WTC11 (cell line): ENCODE results near the gene RAD23A. TPM values are rescaled to one million over a fixed set of nuclear protein-coding genes. Genes with fewer than 3 reads are reported as not detected.

Experiments
- ATAC-seq: fragments of 200-7000 bp; cut with Tn5 transposase; 2 replicates; pipeline ENCODE4 v1.10.0; 2021; ENCODE audit warnings: mild to moderate bottlenecking, moderate library complexity
- CTCF ChIA-PET: fragments of 300-600 bp; sonication (Branson Sonifier 250); formaldehyde crosslinking; loops from one replicate; lab custom pipeline; 2021; ENCODE audit warnings: antibody characterized with exemption; lab: Charles Lee
- POLR2A ChIA-PET: fragments of 350-600 bp; sonication (Branson Sonifier 250); formaldehyde crosslinking; loops from one replicate; lab custom pipeline; 2021; ENCODE audit warnings: antibody characterized with exemption; lab: Charles Lee
- DNase-seq: peaks from one replicate; pipeline ENCODE4 v3.0.0; 2021; ENCODE audit warnings: low spot score
- H3K27ac Mint-ChIP-seq: 2 replicates; pipeline ENCODE4 v1.8.0; 2021; ENCODE audit warnings: mixed read lengths
- H3K27me3 Mint-ChIP-seq: 2 replicates; pipeline ENCODE4 v1.8.0; 2021; ENCODE audit warnings: low read depth, mild to moderate bottlenecking, moderate library complexity, mixed read lengths
- H3K36me3 Mint-ChIP-seq: 2 replicates; pipeline ENCODE4 v1.8.0; 2021; ENCODE audit warnings: mixed read lengths
- H3K4me1 Mint-ChIP-seq: 2 replicates; pipeline ENCODE4 v1.8.0; 2022; ENCODE audit warnings: mixed read lengths
- H3K4me3 Mint-ChIP-seq: 2 replicates; pipeline ENCODE4 v1.8.0; 2021; ENCODE audit warnings: mild to moderate bottlenecking, moderate library complexity, mixed read lengths
- H3K9me3 Mint-ChIP-seq: 2 replicates; pipeline ENCODE4 v1.8.0; 2021; ENCODE audit warnings: mixed read lengths
- JUN ChIP-seq: sonication (generic); formaldehyde crosslinking; IDR thresholded peaks from 2 replicates; pipeline ENCODE4 v1.8.0; 2023; ENCODE audit warnings: mild to moderate bottlenecking, missing genetic modification reagents
- NFATC4 ChIP-seq: fragments of 250-450 bp; sonication (Bioruptor Pico); IDR thresholded peaks from 2 replicates; pipeline ENCODE4 v1.9.0; 2021; ENCODE audit warnings: mild to moderate bottlenecking
- NR1H2 ChIP-seq: sonication (generic); formaldehyde crosslinking; IDR thresholded peaks from 2 replicates; pipeline ENCODE4 v1.9.0; 2021; ENCODE audit warnings: mild to moderate bottlenecking, moderate library complexity, missing genetic modification reagents
- NR3C1 ChIP-seq: sonication (generic); formaldehyde crosslinking; conservative IDR thresholded peaks from 2 replicates; pipeline ENCODE4 v1.8.1; 2023; ENCODE audit warnings: low read depth, mild to moderate bottlenecking, missing genetic modification reagents
- PRRX2 ChIP-seq: fragments of 250-450 bp; sonication (Bioruptor Pico); IDR thresholded peaks from 2 replicates; pipeline ENCODE4 v1.8.0; 2021; ENCODE audit warnings: mild to moderate bottlenecking
- SMAD3 ChIP-seq: sonication (generic); formaldehyde crosslinking; IDR thresholded peaks from 2 replicates; pipeline ENCODE4 v1.8.0; 2022; ENCODE audit warnings: missing genetic modification reagents, mild to moderate bottlenecking, borderline replicate concordance
- TEAD4 ChIP-seq: sonication (generic); formaldehyde crosslinking; IDR thresholded peaks from 2 replicates; pipeline ENCODE4 v1.8.0; 2022; ENCODE audit warnings: mild to moderate bottlenecking, missing genetic modification reagents
- ZNF121 ChIP-seq: sonication (generic); formaldehyde crosslinking; IDR thresholded peaks from 2 replicates; pipeline ENCODE4 v1.8.0; 2023; ENCODE audit warnings: missing genetic modification reagents
- ZNF138 ChIP-seq: sonication (generic); formaldehyde crosslinking; conservative IDR thresholded peaks from 2 replicates; pipeline ENCODE4 v1.8.1; 2022; ENCODE audit warnings: mild to moderate bottlenecking, moderate library complexity, missing genetic modification reagents
- ZNF219 ChIP-seq: sonication (generic); formaldehyde crosslinking; IDR thresholded peaks from 2 replicates; pipeline ENCODE4 v1.8.0; 2023; ENCODE audit warnings: missing genetic modification reagents, mild to moderate bottlenecking, borderline replicate concordance
- ZNF416 ChIP-seq: fragments of 250-450 bp; sonication (Bioruptor Pico); IDR thresholded peaks from 2 replicates; pipeline ENCODE4 v1.9.0; 2021; ENCODE audit warnings: mild to moderate bottlenecking, inconsistent platforms
- total RNA-seq: library from RNA; stranded (reverse); gene quantifications from 3 replicates; pipeline ENCODE4 v1.2.3, GENCODE V29; 2021
- TF ChIP-seq, protein P1 (sequence below): sonication (generic); formaldehyde crosslinking; IDR thresholded peaks from 2 replicates; pipeline ENCODE4 v1.8.0; 2022; ENCODE audit warnings: missing genetic modification reagents
- TF ChIP-seq, protein P2 (sequence below): sonication (generic); formaldehyde crosslinking; IDR thresholded peaks from 2 replicates; pipeline ENCODE4 v1.8.0; 2022; ENCODE audit warnings: mild to moderate bottlenecking, missing genetic modification reagents
- TF ChIP-seq, protein P3 (sequence below): sonication (generic); formaldehyde crosslinking; IDR thresholded peaks from 2 replicates; pipeline ENCODE4 v1.8.0; 2022; ENCODE audit warnings: mild to moderate bottlenecking, missing genetic modification reagents
- TF ChIP-seq, protein P4 (sequence below): sonication (generic); formaldehyde crosslinking; IDR thresholded peaks from 2 replicates; pipeline ENCODE4 v1.8.1; 2022; ENCODE audit warnings: mild to moderate bottlenecking, moderate library complexity, missing genetic modification reagents
- TF ChIP-seq, protein P5 (sequence below): fragments of 250-450 bp; sonication (Bioruptor Pico); conservative IDR thresholded peaks from 2 replicates; pipeline ENCODE4 v1.9.0; 2021; ENCODE audit warnings: mild to moderate bottlenecking
- TF ChIP-seq, protein P6 (sequence below): sonication (generic); formaldehyde crosslinking; IDR thresholded peaks from 2 replicates; pipeline ENCODE4 v1.8.1; 2023; ENCODE audit warnings: mild to moderate bottlenecking, missing genetic modification reagents, moderate library complexity
- TF ChIP-seq, protein P7 (sequence below): fragments of 250-450 bp; sonication (Bioruptor Pico); IDR thresholded peaks from 2 replicates; pipeline ENCODE4 v1.8.0; 2021; ENCODE audit warnings: mild to moderate bottlenecking

RAD23A gene
- total RNA-seq, 1 experiment from 2014 or later, result 84.3 TPM

DNA sequence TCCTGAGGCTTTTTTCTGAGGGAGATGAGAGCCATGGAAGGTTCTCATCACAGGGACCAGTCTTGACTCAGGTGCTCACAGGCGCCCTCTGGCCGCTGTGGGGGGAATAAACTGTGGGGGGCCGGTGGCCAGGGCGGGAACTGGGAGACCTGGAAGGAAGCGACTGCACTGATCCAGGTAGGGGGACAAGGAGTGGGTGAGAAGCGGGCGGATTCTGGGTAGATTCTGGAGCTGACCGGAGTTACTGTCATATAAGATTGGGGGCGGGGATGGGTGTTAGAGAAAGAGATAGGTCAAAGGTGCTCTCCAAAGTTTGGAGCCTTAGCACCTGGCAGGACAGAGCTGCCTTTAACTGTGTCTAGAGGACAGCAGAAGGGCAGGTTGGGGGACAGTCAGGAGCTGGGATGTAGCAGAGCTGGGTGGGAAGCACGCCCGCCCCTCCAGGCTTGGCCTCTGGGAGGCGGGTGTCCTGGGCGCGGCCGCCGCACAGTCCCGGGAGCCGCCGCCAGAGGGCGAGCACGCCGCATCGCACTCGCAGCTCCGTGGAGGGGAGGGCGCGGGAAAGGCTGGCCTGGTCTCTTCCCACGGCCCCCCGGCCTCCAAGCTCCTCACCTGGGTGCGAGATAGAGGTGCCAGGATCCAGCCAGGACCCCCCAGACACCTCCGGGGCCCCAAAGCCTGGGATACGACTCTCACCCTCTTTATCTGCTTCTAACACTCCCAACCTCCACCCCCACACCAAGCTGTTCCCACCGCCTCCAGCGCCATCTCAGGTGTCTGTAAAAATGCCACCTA, 19.6 kb downstream of the RAD23A start (continued):
- TF ChIP-seq, protein P1, sequence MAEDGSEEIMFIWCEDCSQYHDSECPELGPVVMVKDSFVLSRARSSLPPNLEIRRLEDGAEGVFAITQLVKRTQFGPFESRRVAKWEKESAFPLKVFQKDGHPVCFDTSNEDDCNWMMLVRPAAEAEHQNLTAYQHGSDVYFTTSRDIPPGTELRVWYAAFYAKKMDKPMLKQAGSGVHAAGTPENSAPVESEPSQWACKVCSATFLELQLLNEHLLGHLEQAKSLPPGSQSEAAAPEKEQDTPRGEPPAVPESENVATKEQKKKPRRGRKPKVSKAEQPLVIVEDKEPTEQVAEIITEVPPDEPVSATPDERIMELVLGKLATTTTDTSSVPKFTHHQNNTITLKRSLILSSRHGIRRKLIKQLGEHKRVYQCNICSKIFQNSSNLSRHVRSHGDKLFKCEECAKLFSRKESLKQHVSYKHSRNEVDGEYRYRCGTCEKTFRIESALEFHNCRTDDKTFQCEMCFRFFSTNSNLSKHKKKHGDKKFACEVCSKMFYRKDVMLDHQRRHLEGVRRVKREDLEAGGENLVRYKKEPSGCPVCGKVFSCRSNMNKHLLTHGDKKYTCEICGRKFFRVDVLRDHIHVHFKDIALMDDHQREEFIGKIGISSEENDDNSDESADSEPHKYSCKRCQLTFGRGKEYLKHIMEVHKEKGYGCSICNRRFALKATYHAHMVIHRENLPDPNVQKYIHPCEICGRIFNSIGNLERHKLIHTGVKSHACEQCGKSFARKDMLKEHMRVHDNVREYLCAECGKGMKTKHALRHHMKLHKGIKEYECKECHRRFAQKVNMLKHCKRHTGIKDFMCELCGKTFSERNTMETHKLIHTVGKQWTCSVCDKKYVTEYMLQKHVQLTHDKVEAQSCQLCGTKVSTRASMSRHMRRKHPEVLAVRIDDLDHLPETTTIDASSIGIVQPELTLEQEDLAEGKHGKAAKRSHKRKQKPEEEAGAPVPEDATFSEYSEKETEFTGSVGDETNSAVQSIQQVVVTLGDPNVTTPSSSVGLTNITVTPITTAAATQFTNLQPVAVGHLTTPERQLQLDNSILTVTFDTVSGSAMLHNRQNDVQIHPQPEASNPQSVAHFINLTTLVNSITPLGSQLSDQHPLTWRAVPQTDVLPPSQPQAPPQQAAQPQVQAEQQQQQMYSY, result no peak
- TF ChIP-seq TEAD4 (CRISPR knock-in tag), result no peak
- TF ChIP-seq, protein P2, sequence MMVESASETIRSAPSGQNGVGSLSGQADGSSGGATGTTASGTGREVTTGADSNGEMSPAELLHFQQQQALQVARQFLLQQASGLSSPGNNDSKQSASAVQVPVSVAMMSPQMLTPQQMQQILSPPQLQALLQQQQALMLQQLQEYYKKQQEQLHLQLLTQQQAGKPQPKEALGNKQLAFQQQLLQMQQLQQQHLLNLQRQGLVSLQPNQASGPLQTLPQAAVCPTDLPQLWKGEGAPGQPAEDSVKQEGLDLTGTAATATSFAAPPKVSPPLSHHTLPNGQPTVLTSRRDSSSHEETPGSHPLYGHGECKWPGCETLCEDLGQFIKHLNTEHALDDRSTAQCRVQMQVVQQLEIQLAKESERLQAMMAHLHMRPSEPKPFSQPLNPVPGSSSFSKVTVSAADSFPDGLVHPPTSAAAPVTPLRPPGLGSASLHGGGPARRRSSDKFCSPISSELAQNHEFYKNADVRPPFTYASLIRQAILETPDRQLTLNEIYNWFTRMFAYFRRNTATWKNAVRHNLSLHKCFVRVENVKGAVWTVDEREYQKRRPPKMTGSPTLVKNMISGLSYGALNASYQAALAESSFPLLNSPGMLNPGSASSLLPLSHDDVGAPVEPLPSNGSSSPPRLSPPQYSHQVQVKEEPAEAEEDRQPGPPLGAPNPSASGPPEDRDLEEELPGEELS (CRISPR knock-in tag), result 0 out of 2 replicates have a peak, but pooled peaks have one; percentile 18
- TF ChIP-seq, protein P3, sequence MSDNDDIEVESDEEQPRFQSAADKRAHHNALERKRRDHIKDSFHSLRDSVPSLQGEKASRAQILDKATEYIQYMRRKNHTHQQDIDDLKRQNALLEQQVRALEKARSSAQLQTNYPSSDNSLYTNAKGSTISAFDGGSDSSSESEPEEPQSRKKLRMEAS (CRISPR knock-in tag), result peak; percentile 31; the same call in 1 of the 2 replicates
- TF ChIP-seq, protein P4, sequence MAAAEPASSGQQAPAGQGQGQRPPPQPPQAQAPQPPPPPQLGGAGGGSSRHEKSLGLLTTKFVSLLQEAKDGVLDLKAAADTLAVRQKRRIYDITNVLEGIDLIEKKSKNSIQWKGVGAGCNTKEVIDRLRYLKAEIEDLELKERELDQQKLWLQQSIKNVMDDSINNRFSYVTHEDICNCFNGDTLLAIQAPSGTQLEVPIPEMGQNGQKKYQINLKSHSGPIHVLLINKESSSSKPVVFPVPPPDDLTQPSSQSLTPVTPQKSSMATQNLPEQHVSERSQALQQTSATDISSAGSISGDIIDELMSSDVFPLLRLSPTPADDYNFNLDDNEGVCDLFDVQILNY, result peak; percentile 67

DNA sequence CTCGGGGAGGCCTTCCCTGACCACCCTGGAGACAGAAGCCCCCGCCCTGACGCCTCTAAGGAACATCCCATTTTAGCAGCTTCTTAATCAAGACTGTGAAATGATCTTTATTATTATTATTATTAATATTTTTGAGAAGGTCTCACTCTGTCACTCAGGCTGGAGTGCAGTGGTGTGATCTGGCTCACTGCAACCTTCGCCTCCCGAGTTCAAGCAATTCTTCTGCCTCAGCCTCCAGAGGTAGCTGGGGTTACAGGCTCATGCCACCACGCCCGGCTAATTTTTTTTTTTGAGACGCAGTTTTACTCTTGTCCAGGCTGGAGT, 20.1 kb downstream of the RAD23A start:
- H3K27ac Mint-ChIP-seq, result peak overlapping the region; percentile 65; the same call in 1 of the 2 replicates
- POLR2A ChIA-PET, result interaction anchor here (0.6 to 1.8 kb wide), 13 partner anchors 9 to 174 kb away, joined by 3 to 14 read pairs (median 4); partner anchors contain the start of genes DNASE2, GCDH and JUNB

DNA sequence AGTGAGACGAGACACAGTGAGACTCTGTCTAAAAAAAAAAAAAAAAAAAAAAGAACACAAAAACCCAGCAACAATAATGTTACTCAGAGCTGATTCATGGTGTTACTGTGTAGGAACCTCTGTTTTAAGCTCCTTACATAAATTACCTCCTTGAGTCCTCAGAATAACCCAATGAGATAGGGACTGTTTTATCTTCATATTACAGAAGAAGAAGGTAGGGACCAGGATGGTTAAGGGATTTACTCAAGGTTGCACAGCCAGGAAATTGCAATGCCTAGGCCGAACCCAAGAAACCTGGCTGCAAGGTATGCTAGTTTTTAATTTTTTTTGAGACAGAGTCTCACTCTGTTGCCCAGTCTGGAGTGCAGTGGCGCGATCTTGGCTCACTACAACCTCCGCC, 22.2 kb downstream of the RAD23A start:
- DNase-seq (no peak), ATAC-seq (no peak)
- ChIA-PET CTCF (interaction anchor here (0.6 to 5.1 kb wide), 5 partner anchors 8 to 137 kb away, joined by 3 to 197 read pairs (median 4); no protein-coding TSS in a partner anchor), POLR2A (interaction anchor here (0.7 kb wide), 1 partner anchor 290 kb away, joined by 6 read pairs; no protein-coding TSS in a partner anchor)
- Mint-ChIP-seq H3K36me3 (no peaks in the 10 kb centered on the region), H3K4me3 (no peak overlapping the region), H3K4me1 (0 out of 2 replicates have a peak, but pooled peaks cover 5% of the 10 kb centered on the region), H3K27me3 (peaks cover 7% of the 10 kb centered on the region), H3K27ac (no peak overlapping the region), H3K9me3 (no peaks in the 10 kb centered on the region)
- TF ChIP-seq PRRX2 (CRISPR knock-in tag) (no peak), ZNF416 (CRISPR knock-in tag) (no peak), NFATC4 (CRISPR knock-in tag) (no peak), ZNF219 (CRISPR knock-in tag) (no peak), SMAD3 (CRISPR knock-in tag) (no peak), NR3C1 (CRISPR knock-in tag) (no peak), ZNF138 (no peak), ZNF121 (CRISPR knock-in tag) (no peak), NR1H2 (no peak)
- TF ChIP-seq, protein P5, sequence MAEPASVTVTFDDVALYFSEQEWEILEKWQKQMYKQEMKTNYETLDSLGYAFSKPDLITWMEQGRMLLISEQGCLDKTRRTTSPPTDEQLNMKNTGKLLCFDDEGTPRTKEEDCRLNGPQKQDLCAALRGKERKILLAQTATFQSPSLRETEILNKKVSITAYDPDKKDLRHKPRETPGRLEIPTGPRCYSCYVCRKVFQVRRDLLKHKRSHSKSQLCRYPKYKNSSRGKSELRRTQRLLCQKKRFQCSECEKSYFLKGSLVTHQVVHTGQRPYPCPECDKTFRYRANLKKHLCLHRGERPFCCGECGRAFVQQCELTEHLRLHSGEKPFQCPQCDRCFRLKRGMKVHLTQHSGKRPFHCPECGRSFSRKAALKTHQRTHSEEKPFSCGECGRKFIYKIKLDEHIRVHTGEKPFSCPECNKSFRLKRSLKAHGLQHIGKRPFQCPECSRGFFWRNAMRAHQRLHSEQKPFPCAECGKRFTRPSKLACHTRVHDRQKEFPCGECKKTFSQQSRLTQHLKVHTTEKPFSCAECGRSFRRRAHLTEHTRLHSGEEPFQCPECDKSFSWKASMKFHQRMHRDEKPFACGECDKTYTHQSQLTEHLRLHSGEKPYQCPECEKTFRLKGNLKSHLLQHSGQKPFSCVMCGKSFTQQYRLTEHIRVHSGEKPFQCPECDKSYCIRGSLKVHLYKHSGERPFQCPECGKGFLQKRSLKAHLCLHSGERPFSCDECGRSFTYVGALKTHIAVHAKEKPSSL (CRISPR knock-in tag), result no peak
- TF ChIP-seq, protein P6, sequence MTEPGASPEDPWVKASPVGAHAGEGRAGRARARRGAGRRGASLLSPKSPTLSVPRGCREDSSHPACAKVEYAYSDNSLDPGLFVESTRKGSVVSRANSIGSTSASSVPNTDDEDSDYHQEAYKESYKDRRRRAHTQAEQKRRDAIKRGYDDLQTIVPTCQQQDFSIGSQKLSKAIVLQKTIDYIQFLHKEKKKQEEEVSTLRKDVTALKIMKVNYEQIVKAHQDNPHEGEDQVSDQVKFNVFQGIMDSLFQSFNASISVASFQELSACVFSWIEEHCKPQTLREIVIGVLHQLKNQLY (CRISPR knock-in tag), result no peak
- TF ChIP-seq, protein P7, sequence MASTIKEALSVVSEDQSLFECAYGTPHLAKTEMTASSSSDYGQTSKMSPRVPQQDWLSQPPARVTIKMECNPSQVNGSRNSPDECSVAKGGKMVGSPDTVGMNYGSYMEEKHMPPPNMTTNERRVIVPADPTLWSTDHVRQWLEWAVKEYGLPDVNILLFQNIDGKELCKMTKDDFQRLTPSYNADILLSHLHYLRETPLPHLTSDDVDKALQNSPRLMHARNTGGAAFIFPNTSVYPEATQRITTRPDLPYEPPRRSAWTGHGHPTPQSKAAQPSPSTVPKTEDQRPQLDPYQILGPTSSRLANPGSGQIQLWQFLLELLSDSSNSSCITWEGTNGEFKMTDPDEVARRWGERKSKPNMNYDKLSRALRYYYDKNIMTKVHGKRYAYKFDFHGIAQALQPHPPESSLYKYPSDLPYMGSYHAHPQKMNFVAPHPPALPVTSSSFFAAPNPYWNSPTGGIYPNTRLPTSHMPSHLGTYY (CRISPR knock-in tag), result no peak
- TF ChIP-seq, protein P2 (CRISPR knock-in tag), result no peak

More for the DNA sequence above, 20.1 kb downstream of the RAD23A start:
- no peaks in the 10 kb centered on the region for H3K36me3 Mint-ChIP-seq
- CTCF ChIA-PET, result interaction anchor here (0.5 to 5.1 kb wide), 84 partner anchors 10 to 1507 kb away, joined by 3 to 197 read pairs (median 7); partner anchors contain the start of genes CALR, DNASE2, FARSA and GADD45GIP1
- H3K9me3 Mint-ChIP-seq, result no peaks in the 10 kb centered on the region
- no peak for ATAC-seq
- no peak for TF ChIP-seq JUN (CRISPR knock-in tag)
- no peak for DNase-seq
- H3K4me3 Mint-ChIP-seq, result peak overlapping the region; percentile 71
- H3K4me1 Mint-ChIP-seq, result 0 out of 2 replicates have a peak, but pooled peaks cover 5% of the 10 kb centered on the region
- peaks cover 14% of the 10 kb centered on the region for H3K27me3 Mint-ChIP-seq
